K562 (cell line): ENCODE results near the gene GRAMD2A.

Source experiments
- CBX3 ChIP-seq, 2 experiments: IDR thresholded peaks; 1 replicate in 1 of 2; 2 replicates in 1 of 2; pipeline ENCODE4 v1.6.1; 2012; ENCODE audit warnings: inconsistent platforms in 2 of 2, low read length in 2 of 2, borderline replicate concordance in 1 of 2, control low read depth in 1 of 2
- E2F1 ChIP-seq: sonication (generic); formaldehyde crosslinking; IDR thresholded peaks from 2 replicates; pipeline ENCODE4 v1.8.1; 2023; ENCODE audit warnings: mild to moderate bottlenecking, missing genetic modification reagents, moderate library complexity
- ETV5 ChIP-seq: sonication (generic); formaldehyde crosslinking; IDR thresholded peaks from 2 replicates; pipeline ENCODE4 v1.4.0; 2020; ENCODE audit warnings: low read depth, mild to moderate bottlenecking, missing genetic modification reagents
- MAZ ChIP-seq, 2 experiments: fragments of 450-650 bp in 1 of 2; sonication (generic) in 1 of 2; formaldehyde crosslinking; IDR thresholded peaks in 1 of 2; conservative IDR thresholded peaks in 1 of 2; 2 replicates each; pipeline versions ENCODE4 v1.4.0 to v1.5.0; 2020; ENCODE audit warnings: mild to moderate bottlenecking in 1 of 2, missing genetic modification reagents in 1 of 2
- ZBTB1 ChIP-seq: sonication (generic); formaldehyde crosslinking; IDR thresholded peaks from 2 replicates; pipeline ENCODE4 v1.8.1; 2023; ENCODE audit warnings: missing genetic modification reagents, low read depth, mild to moderate bottlenecking, borderline replicate concordance
- ZFP91 ChIP-seq: sonication (generic); formaldehyde crosslinking; IDR thresholded peaks from 2 replicates; pipeline ENCODE4 v1.8.0; 2022; ENCODE audit warnings: mild to moderate bottlenecking, missing genetic modification reagents

GRCh38 chr15:72239652-72240051 is 42.1 kb upstream of the GRAMD2A start:
- TF ChIP-seq ZFP91 (CRISPR knock-in tag) (no peak), ZBTB1 (no peak), E2F1 (no peak), MAZ (CRISPR knock-in tag; conservative IDR thresholded peaks at IDR 0.05 in 1 of 2, IDR thresholded peaks at IDR 0.05 in 1 of 2) (no peak), CBX3 (IDR thresholded peaks at IDR 0.05; ENCODE audit: borderline replicate concordance in 1 of 2, low read length in 2 of 2) (no peak), ETV5 (no peak)
